Tibial nerve (tissue), 4 donors: Measurements from ENCODE around the gene SAAL1. TPM values are rescaled to one million over a fixed set of nuclear protein-coding genes. Genes with fewer than 3 reads are reported as not detected.

Experiments
- DNase-seq, 2 donors: peaks; one replicate each; pipeline ENCODE4 v3.0.0-alpha.2; 2019; ENCODE audit warnings: low spot score in 2 of 2
- H3K27ac ChIP-seq, 4 donors: fragments of 200-600 bp; sonication (generic) in 3 of 4; one replicate each; pipeline ENCODE4 v1.5.1; 2017 to 2019; ENCODE audit warnings: mild to moderate bottlenecking in 1 of 4
- H3K27me3 ChIP-seq, 2 donors: fragments of 200-600 bp; sonication (generic) in 1 of 2; one replicate each; pipeline versions ENCODE4 v1.5.1 to v1.6.0; 2017 to 2019
- H3K36me3 ChIP-seq, 3 donors: fragments of 200-600 bp; sonication (generic); one replicate each; pipeline ENCODE4 v1.5.1; 2018 to 2019
- H3K4me1 ChIP-seq, 4 donors: fragments of 200-600 bp; sonication (generic) in 3 of 4; one replicate each; pipeline ENCODE4 v1.5.1; 2017 to 2019
- H3K4me3 ChIP-seq, 4 donors: fragments of 200-600 bp; sonication (generic) in 3 of 4; one replicate each; pipeline ENCODE4 v1.5.1; 2017 to 2019; ENCODE audit warnings: mild to moderate bottlenecking in 1 of 4, moderate library complexity in 1 of 4
- H3K9me3 ChIP-seq, 4 donors: fragments of 200-600 bp; sonication (generic) in 3 of 4; one replicate each; pipeline ENCODE4 v1.5.1; 2017 to 2019
- CTCF ChIP-seq, 5 experiments: fragments of 200-600 bp in 3 of 5; fragments of 450-650 bp in 2 of 5; sonication (generic) in 3 of 5; IDR thresholded peaks; one replicate each; pipeline ENCODE4 v1.5.1; 2016 to 2019; ENCODE audit warnings: antibody characterized with exemption in 5 of 5, mild to moderate bottlenecking in 3 of 5, moderate library complexity in 2 of 5
- EP300 ChIP-seq, 2 donors: sonication (generic); formaldehyde crosslinking; IDR thresholded peaks; one replicate each; pipeline ENCODE4 v1.6.1; 2017; ENCODE audit warnings: antibody characterized with exemption in 2 of 2, mild to moderate bottlenecking in 1 of 2
- POLR2A ChIP-seq, 2 donors: fragments of 450-650 bp; IDR thresholded peaks; one replicate each; pipeline ENCODE4 v1.6.1; 2017; ENCODE audit warnings: antibody characterized with exemption in 2 of 2, mild to moderate bottlenecking in 2 of 2, moderate library complexity in 2 of 2
- WGBS, 2 donors: methylation state at CpG; one replicate each; pipeline ENCODE4 v1.1.5; 2018; 5-methylcytosine and 5-hydroxymethylcytosine counted together
- small RNA-seq: library from RNA; depleted of rRNA; stranded (forward); fragments of <200 nt; gene quantifications from one replicate; pipeline ENCODE3, GENCODE V24; 2016
- total RNA-seq, 4 donors: library from RNA; depleted of rRNA; stranded (reverse); fragments of >200 nt; gene quantifications; one replicate each; pipeline ENCODE4 v1.1.0, GENCODE V29; 2016

SAAL1 gene
- total RNA-seq, 4 donors from 2014 or later = 14.6 to 27.3 (median 19.2) TPM

GRCh38 chr11:18046116-18046777 is 59.6 kb downstream of the SAAL1 start, which contains the start of gene TPH1:
Gene TPH1, minus strand, starts transcription at chr11:18046269. Its CDS starts 5,507 bp downstream, at chr11:18040762.
- Histone ChIP-seq H3K4me1 (peaks cover 0 to 8% (median 0%) of the 10 kb centered on the region in 4 donors), H3K4me3 (peak within 1 kb of the TSS in 1 of 4 donors; percentile 22), H3K27me3 (peaks cover 0 to 22% of the 10 kb centered on the region in 2 donors), H3K27ac (no peak within 1 kb of the TSS), H3K9me3 (peaks cover 0 to 5% (median 0%) of the 10 kb centered on the region in 4 donors), H3K36me3 (peaks cover 0 to 5% (median 0%) of the 10 kb centered on the region in 3 donors)
- TF ChIP-seq EP300 (IDR thresholded peaks at IDR 0.05) (no peak), POLR2A (IDR thresholded peaks at IDR 0.05) (no peak), CTCF (IDR thresholded peaks at IDR 0.05) (no peak)
- 9 to 12% methylated on average over 16 to 36 of the region's 36 CpGs for WGBS, 2 donors
- DNase-seq = no peak

DNA sequence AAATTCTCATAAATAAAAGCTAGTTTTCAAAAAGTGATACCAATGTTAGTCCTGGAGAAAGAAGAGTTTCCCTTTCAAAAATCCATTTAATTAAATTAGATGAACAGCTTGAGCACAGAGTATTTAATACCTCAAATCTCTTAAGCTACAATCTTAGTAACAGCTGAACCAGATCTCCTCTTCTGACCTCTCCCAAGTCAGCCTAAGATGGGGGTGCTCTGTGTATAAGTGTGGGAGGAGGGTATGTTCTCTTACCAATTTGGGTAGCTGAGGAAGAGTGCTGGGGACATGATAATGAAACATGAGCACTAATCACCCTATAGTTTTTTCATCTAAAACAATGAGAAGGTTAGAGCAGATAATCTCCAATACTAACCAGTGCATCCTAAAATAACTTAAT is 69.4 kb downstream of the SAAL1 start:
- TF ChIP-seq CTCF (IDR thresholded peaks at IDR 0.05) = no peak
- H3K9me3 ChIP-seq = no peaks in the 10 kb centered on the region

More for the DNA sequence above, 69.4 kb downstream of the SAAL1 start:
- H3K36me3 ChIP-seq = no peaks in the 10 kb centered on the region
- H3K4me3 ChIP-seq = no peak overlapping the region
- DNase-seq = no peak
- no peaks in the 10 kb centered on the region for H3K4me1 ChIP-seq
- H3K27me3 ChIP-seq = no peaks in the 10 kb centered on the region
- H3K27ac ChIP-seq = no peak overlapping the region

Small RNA genes within 50 kb of the gene (small RNA-seq; reads per million reads assigned to genes)
- gene HIGD1AP5 = not detected

Other genes starting within 250 kb of the SAAL1 start
- 10 to 100 TPM; 42.1 to 61.6 (median 53.9) TPM for gene SERGEF, start 93.0 kb downstream of the SAAL1 start, total RNA-seq
- gene TPH1, start 59.8 kb downstream of the SAAL1 start, total RNA-seq = 1 to 10 TPM in 1 of 4 donors, under 1 TPM in 3; 0.59 to 1.0 (median 0.63) TPM
- gene MRGPRX3, start 26.5 kb upstream of the SAAL1 start, total RNA-seq = not detected
- gene MRGPRX4, start 66.8 kb upstream of the SAAL1 start, total RNA-seq = not detected
- gene SAA4, start 130.7 kb upstream of the SAAL1 start, total RNA-seq = not detected
- 10 to 100 TPM in 1 of 4 donors, not detected in 3; 12.6 TPM for gene SAA2, start 142.6 kb upstream of the SAAL1 start, total RNA-seq
- 10 to 100 TPM in 3 of 4 donors, 1 to 10 TPM in 1; 7.8 to 58.8 (median 16.6) TPM for gene SAA1, start 160.2 kb upstream of the SAAL1 start, total RNA-seq
- 100 to 1,000 TPM in 1 of 4 donors, 10 to 100 TPM in 3; 42.6 to 101 (median 65.2) TPM for gene HPS5, start 216.1 kb upstream of the SAAL1 start, total RNA-seq
- 10 to 100 TPM; 38.7 to 62.2 (median 53.4) TPM for gene GTF2H1, start 216.5 kb upstream of the SAAL1 start, total RNA-seq